Fibroblast of the aortic adventitia (primary cell): ENCODE results near the gene CARD14. TPM values are rescaled to one million over a fixed set of nuclear protein-coding genes. Genes with fewer than 3 reads are reported as not detected.
"Not testable (repeated sequence)": the region's sequence is repeated elsewhere in the genome, so short reads cannot be mapped to it uniquely, and the experiment has no call there.

Experiments
- DNase-seq: peaks from one replicate; pipeline ENCODE4 v3.0.0-alpha.2; 2010; ENCODE audit warnings: low read depth
- H3K4me3 ChIP-seq: 2 replicates; pipeline ENCODE4 v1.5.1; 2011; ENCODE audit warnings: low read depth, mild to moderate bottlenecking, control low read depth, low read length, moderate library complexity
- CTCF ChIP-seq: IDR thresholded peaks from 2 replicates; pipeline ENCODE4 v1.5.1; 2011; ENCODE audit warnings: mild to moderate bottlenecking, low read length, control low read depth, inconsistent platforms; ENCODE audit not compliant: insufficient read depth
- total RNA-seq: library from RNA; depleted of rRNA; stranded (reverse); fragments of >200 nt; gene quantifications from 2 replicates; pipeline ENCODE4 v1.2.3, GENCODE V29; 2012; ENCODE audit warnings: low replicate concordance

Gene CARD14
- total RNA-seq, 1 donor, result 0.09 TPM

GRCh38 chr17:80198144-80198661 lies 28.4 kb downstream of the CARD14 start:
- no peak for TF ChIP-seq CTCF
- peak; percentile 4 for DNase-seq

GRCh38 chr17:80199295-80199694 lies 29.5 kb downstream of the CARD14 start:
- not testable (repeated sequence) for DNase-seq, H3K4me3 ChIP-seq

More at GRCh38 chr17:80198144-80198661, 28.4 kb downstream of the CARD14 start:
- no peak overlapping the region for H3K4me3 ChIP-seq

GRCh38 chr17:80201446-80201845 lies 31.6 kb downstream of the CARD14 start:
- no peak overlapping the region for H3K4me3 ChIP-seq
- no peak for DNase-seq
- TF ChIP-seq CTCF, result no peak

- DNase-seq, result no peak
- no peak for TF ChIP-seq CTCF
- H3K4me3 ChIP-seq, result no peak overlapping the region
Observed at GRCh38 chr17:80202197-80202596, 32.4 kb downstream of the CARD14 start.

GRCh38 chr17:80203471-80203963 lies 33.7 kb downstream of the CARD14 start:
- H3K4me3 ChIP-seq, result no peak overlapping the region
- no peak for DNase-seq
- TF ChIP-seq CTCF, result peak; percentile 8

- no peak overlapping the region for H3K4me3 ChIP-seq
- TF ChIP-seq CTCF, result no peak
- no peak for DNase-seq
Observed at GRCh38 chr17:80204626-80205468, 35.0 kb downstream of the CARD14 start.

GRCh38 chr17:80205811-80206210 lies 36.0 kb downstream of the CARD14 start:
- no peak overlapping the region for H3K4me3 ChIP-seq
- no peak for DNase-seq
- no peak for TF ChIP-seq CTCF
